GM18499 (cell line): ENCODE measurements around the gene SORL1-AS1.

Experiments used
- ATAC-seq: cut with Tn5 transposase; IDR thresholded peaks from one replicate; pipeline ENCODE4 v1.9.1; 2021; ENCODE audit warnings: moderate number of reproducible peaks; ENCODE audit not compliant: insufficient read depth, unreplicated experiment

Gene SORL1-AS1

DNA sequence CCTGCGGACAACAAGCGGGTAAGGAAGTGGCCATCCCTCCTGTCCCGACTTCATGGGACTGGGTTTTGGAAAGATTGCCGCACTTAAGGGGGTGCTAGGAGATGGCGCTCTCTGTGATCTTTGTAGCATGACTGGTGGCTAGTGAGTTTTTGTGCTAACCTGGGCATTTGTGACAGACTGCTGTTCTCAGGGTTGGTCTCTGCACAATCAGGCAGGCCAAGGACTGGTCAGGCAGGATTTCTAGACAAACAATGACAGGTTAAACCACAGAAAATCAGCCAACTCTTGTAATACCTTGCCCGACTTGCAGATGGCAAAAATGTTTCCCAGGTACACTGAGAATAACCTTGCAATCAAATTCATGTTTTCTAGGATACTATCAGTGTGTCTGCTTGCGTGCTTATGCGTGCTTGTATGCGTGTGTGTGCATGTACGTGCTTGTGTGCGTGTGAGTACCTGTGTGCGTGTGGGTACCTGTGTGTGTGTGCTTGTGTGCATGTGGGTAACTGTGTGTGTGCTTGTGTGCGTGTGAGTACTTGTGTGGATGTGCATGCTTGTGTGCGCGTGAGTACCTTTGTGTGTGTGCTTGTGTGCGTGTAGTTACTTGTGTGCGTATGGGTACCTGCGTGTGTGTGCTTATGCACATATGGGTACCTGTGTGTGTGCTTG, 25.6 kb upstream of the SORL1-AS1 start:
- no peak for ATAC-seq

- ATAC-seq, result no peak
These were observed 23.7 kb upstream of the SORL1-AS1 start for GRCh38 chr11:121476379-121477032.

GRCh38 chr11:121474680-121475079, 21.9 kb upstream of the SORL1-AS1 start:
- no peak for ATAC-seq

DNA sequence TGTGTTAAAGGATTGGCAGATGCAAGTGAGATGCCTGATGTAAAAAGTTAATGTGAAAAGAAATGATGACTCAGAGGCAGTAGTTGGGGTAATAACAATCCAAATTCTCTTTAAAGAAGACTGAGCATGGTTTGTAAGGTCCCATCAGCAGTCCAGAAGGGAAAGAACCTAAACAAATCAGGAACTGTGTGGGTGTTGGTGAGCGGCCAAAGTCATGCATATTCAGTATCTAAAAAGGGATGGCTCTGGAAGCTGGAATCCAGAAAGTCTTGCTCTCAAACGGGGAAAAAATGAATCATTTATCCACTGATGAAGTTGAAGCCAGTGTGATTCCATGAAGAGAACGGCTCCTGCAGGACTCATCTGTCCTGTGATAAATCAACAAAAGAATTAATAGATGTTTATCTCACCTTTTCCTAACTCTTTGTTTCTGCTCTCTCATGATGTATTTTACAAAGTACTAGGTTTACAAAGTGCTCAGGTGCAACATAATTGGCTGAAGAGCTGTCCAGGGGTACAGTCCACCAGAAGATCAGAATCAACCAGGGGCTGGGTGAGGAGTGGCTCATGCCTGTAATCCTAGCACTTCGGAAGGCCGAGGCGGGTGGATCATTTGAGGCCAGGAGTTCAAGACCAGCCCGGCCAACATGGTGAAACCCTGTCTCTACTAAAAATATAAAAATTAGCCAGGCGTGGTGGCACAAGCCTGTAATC, 20.5 kb upstream of the SORL1-AS1 start:
- no peak for ATAC-seq

DNA sequence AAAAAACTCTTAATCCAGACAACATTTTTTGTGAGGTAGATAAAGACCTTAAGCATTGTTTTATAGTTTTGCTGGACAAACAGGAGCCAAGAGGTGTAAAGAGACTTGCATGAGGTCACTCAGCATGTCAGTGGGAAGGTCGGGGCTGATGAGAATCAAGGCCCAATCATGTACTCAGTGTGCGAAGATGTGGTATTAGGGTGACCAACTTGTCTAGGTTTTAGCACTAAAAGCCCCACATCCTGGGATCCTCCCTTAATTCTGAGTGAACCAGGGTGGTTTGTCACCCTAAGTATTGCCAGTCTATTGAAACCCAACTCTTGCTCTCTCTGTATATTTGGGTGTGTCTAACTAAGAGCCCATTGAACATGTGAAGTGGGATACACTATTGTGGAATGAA, 19.5 kb upstream of the SORL1-AS1 start:
- no peak for ATAC-seq

DNA sequence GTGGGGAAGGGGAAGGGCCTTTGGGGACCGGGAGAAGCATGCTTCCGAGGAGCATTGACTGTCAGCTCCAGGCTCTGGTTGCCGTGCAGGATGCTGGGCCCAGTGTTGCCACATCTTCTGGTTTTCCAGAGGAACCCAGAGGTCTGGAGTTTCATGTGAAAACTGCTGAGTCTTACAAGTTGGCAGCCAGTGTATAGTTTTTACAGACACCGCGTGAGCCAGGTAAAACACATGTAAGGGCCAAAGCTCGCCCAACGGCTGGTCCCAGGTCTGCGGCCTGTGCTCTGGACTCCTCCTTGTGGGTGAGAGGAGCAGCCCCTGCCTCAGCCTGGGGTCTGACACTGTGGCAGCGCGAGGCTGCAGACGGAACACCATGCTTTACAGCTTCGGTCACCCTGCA, 18.4 kb upstream of the SORL1-AS1 start:
- ATAC-seq, result no peak

DNA sequence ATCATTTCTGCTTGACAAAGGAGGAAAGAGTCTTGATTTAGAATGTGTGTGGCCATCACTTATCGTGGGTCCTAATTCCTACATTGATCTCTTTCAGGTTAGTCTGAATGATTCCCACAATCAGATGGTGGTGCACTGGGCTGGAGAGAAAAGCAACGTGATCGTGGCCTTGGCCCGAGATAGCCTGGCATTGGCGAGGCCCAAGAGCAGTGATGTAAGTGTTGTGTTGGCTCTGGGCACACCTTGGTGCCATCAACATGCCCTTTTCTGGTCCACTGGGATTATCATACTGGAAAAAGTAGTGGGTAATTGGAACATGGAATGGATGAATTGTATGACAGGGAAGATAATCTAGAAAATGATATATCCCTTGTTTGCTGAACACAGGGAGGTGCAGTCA, 17.1 kb upstream of the SORL1-AS1 start:
- ATAC-seq, result no peak

- no peak for ATAC-seq
These were observed 15.2 kb upstream of the SORL1-AS1 start for GRCh38 chr11:121467965-121468364.

- no peak for ATAC-seq
These were observed 14.7 kb upstream of the SORL1-AS1 start for GRCh38 chr11:121467471-121467870.

GRCh38 chr11:121466063-121466794, 13.5 kb upstream of the SORL1-AS1 start:
- no peak for ATAC-seq

DNA sequence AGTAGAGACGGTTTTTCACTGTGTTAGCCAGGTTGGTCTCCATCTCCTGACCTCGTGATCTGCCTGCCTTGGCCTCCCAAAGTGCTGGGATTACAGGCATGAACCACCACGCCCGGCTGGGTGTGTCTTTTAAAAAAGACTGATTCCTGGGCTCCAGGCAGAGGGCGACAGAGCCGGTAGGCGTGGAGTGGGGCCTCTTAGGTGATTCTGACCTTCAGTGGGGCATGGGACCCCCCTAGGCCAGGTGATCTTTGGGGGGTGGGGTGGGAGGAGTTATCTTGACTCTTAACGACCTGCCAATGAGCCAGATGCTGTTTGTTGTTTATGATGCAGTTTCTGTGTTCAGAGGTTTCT, 12.9 kb upstream of the SORL1-AS1 start:
- ATAC-seq, result no peak

- no peak for ATAC-seq
These were observed 11.7 kb upstream of the SORL1-AS1 start for GRCh38 chr11:121464352-121464946.

DNA sequence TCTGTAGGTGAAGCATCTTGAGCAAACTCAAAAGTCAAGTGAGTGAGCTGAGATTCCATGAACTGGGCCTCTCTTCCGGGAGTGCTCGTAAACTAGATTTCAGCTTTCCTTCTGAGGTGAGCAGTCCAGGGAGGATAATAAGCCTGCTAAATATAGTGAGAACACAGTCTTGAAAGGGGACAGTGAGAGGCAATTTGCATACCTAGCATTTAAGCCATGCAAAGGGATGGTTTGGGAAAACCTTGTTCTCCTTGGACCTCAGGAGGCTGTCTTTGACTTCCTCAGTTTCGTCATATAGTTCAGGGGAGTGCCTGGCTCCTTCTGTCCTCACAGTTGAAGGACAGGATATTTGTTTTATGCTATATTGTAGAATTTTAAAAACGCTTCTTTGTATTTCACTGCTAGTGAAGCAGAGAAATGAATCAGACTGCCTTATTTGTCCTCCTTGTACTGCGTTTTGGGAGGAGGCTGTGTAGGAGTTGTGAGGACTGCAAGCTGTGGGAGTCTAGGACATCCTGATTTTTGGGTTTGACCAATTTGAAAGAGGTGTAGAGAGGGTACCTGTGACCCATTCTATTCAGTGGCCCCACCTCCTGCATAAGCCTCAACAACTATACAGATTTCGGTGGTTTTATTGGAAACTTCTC, 11.0 kb upstream of the SORL1-AS1 start:
- no peak for ATAC-seq

GRCh38 chr11:121461843-121462242, 9.1 kb upstream of the SORL1-AS1 start:
- no peak for ATAC-seq

GRCh38 chr11:121460941-121461514, 8.3 kb upstream of the SORL1-AS1 start:
- ATAC-seq, result no peak

DNA sequence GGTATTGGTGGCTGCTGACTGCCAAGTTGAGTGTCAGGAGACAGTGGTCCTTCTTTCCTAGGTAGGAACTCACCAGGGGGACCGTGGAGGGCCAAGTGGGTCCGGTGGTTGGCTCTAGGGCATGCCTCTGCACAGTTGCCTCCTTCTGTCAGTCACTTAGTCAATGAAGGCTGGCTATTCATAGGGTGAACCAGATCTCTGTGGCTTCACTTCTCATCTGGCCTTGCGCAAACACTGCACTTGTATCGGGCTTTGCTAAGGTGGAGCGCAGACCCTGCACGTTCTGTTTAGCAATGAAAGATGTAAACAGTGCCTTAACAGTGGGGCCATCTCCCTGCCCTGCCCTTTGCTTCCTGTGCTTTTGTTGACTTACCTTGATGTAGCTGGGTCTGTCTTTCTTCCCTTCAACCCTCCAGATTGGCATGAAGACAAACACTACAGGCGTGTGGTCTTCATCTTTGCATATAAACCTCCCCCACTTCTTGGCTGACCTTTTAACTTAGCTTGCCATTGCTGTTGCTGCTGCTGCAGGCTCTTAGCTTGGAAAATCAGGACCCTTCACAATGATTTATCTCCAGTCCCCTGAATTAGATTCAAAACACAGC, 6.7 kb upstream of the SORL1-AS1 start:
- no peak for ATAC-seq

DNA sequence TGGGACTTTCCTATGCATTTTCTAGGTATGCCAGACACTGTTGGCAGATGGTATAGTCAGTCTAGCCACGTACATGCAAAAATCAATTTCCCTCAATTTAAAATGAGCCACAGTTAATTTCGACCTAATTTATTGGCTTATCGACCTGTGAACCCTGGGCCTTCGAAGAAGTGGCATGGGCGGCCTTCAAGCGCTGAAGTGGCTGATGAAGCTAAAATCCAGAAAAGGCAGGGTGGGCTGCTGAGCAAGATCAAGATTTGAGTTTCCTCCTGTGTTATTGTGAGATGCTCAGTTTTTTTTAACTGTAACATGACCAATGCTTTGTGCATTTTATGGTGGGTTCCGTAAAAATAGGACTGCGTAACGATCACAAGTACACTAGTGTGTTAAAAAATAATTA, 5.8 kb upstream of the SORL1-AS1 start:
- ATAC-seq, result no peak

- no peak for ATAC-seq
These were observed 4.2 kb upstream of the SORL1-AS1 start for GRCh38 chr11:121456816-121457431.

DNA sequence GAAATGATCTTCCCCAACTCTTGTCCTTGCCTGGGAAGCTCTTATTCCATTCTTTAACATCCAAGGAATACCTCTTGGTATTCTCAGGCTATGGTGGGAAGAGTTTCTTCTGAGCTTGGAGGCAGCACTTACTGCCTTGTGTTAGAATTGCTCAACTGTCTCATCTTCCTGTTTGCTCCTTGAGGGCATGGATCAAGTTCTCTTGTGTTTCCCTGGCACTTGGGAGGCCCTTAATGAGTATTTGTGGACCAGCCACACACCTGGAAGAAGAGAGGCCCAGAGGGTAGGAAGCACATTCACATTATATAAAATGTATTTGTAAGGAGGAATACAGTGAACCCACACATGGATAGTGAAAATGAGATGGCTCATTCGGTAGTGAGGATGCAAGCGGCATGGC, 3.4 kb upstream of the SORL1-AS1 start:
- ATAC-seq, result no peak
